Muscle of leg (tissue), 16 donors: Measurements from ENCODE around the gene TMIE. TPM values are rescaled to one million over a fixed set of nuclear protein-coding genes. Genes with fewer than 3 reads are reported as not detected.

Source experiments
- DNase-seq: peaks from one replicate; pipeline ENCODE4 v3.0.0; 2013
- H3K27ac ChIP-seq: one replicate; pipeline ENCODE4 v1.5.1; 2013; ENCODE audit warnings: mild to moderate bottlenecking, low read length, control low read depth
- H3K27me3 ChIP-seq: one replicate; pipeline ENCODE4 v1.6.1; 2013; ENCODE audit warnings: low read length; ENCODE audit not compliant: control insufficient read depth, insufficient read depth
- H3K36me3 ChIP-seq: one replicate; pipeline ENCODE4 v1.6.1; 2013; ENCODE audit warnings: low read length; ENCODE audit not compliant: control insufficient read depth, insufficient read depth
- H3K4me1 ChIP-seq: one replicate; pipeline ENCODE4 v1.6.1; 2013; ENCODE audit warnings: low read length; ENCODE audit not compliant: control insufficient read depth, insufficient read depth
- H3K4me3 ChIP-seq: one replicate; pipeline ENCODE4 v1.5.1; 2013; ENCODE audit warnings: low read length, control low read depth
- H3K9me3 ChIP-seq: replicated peaks from 2 replicates; pipeline ENCODE4 v1.6.1; 2013; ENCODE audit warnings: low read depth, low read length; ENCODE audit not compliant: control insufficient read depth
- WGBS: methylation state at CpG from one replicate; pipeline ENCODE4 v1.1.5; 2013; ENCODE audit warnings: missing lambda C conversion rate; ENCODE audit not compliant: insufficient coverage; 5-methylcytosine and 5-hydroxymethylcytosine counted together
- long read RNA-seq, 11 donors: transcript quantifications; one replicate each; lab custom pipeline, GENCODE V29; 2026
- polyA plus RNA-seq, 8 donors: library from polyadenylated mRNA; unstranded; fragments of 120-200 nt; gene quantifications; one replicate each; pipeline versions ENCODE4 v1.2.1 to v1.2.3, GENCODE V29; 2013; ENCODE audit warnings: inconsistent platforms in 1 of 8, low replicate concordance in 1 of 8; ENCODE audit not compliant: insufficient read length in 8 of 8, insufficient read depth in 1 of 8
- total RNA-seq: library from RNA; stranded (reverse); fragments of 120-200 nt; gene quantifications from one replicate; pipeline ENCODE4 v1.2.4, GENCODE V29; 2013

Gene TMIE
- 0.62 TPM for total RNA-seq
- polyA plus RNA-seq = 1 to 10 TPM in 1 of 8 donors, under 1 TPM in 7; 0.32 to 1.0 (median 0.80) TPM
- long read RNA-seq, donor 1 = 0 reads
- long read RNA-seq, donor 2 = 0 reads
- long read RNA-seq, donor 3 = 0 reads
- long read RNA-seq, donor 4 = 0 reads
- long read RNA-seq, donor 5 = 0 reads
- long read RNA-seq, donor 6, partial matches to known transcripts = 0 of 1 reads
- long read RNA-seq, donor 6, other reads (novel, unspliced or antisense) = 0 of 1 reads
- long read RNA-seq, donor 7 = 0 reads
- long read RNA-seq, donor 8 = 0 reads
- long read RNA-seq, donor 9, partial matches to known transcripts = 0 of 2 reads
- long read RNA-seq, donor 9, other reads (novel, unspliced or antisense) = 0 of 2 reads
- long read RNA-seq, donor 10 = 0 reads
- long read RNA-seq, donor 11 = 0 reads

GRCh38 chr3:46701181-46701939 is at the start of gene TMIE:
TSS of gene TMIE (plus strand) at chr3:46701392. CDS start at chr3:46701488, 96 bp downstream.
- no peaks in the 10 kb centered on the region for H3K9me3 ChIP-seq
- no peak for DNase-seq
- peaks cover 23% of the 10 kb centered on the region for H3K27me3 ChIP-seq
- peaks cover 43% of the 10 kb centered on the region for H3K4me1 ChIP-seq
- H3K36me3 ChIP-seq = no peaks in the 10 kb centered on the region
- WGBS = 4% methylated on average over 42 of the region's 51 CpGs
- no peak within 1 kb of the TSS for H3K4me3 ChIP-seq
- no peak within 1 kb of the TSS for H3K27ac ChIP-seq

GRCh38 chr3:46655271-46655670 is 45.9 kb upstream of the TMIE start:
- H3K4me1 ChIP-seq = peaks cover 1% of the 10 kb centered on the region
- H3K4me3 ChIP-seq = no peak overlapping the region
- 79% methylated on average over 4 of the region's 6 CpGs for WGBS
- H3K9me3 ChIP-seq = peaks cover 4% of the 10 kb centered on the region
- DNase-seq = no peak
- no peaks in the 10 kb centered on the region for H3K36me3 ChIP-seq
- no peak overlapping the region for H3K27ac ChIP-seq
- H3K27me3 ChIP-seq = peaks cover 16% of the 10 kb centered on the region

- no peak for DNase-seq
- Histone ChIP-seq H3K36me3 (no peaks in the 10 kb centered on the region), H3K27ac (no peak overlapping the region), H3K4me3 (no peak overlapping the region), H3K9me3 (peaks cover 3% of the 10 kb centered on the region), H3K4me1 (peaks cover 15% of the 10 kb centered on the region), H3K27me3 (peaks cover 26% of the 10 kb centered on the region)
- 84% methylated on average over 8 of the region's 9 CpGs for WGBS
These were observed 44.2 kb upstream of the TMIE start for GRCh38 chr3:46656778-46657556.

GRCh38 chr3:46659285-46659684 is 41.9 kb upstream of the TMIE start:
- Histone ChIP-seq H3K4me3 (no peak overlapping the region), H3K27me3 (peaks cover 28% of the 10 kb centered on the region), H3K4me1 (peaks cover 38% of the 10 kb centered on the region), H3K27ac (no peak overlapping the region), H3K36me3 (no peaks in the 10 kb centered on the region), H3K9me3 (no peaks in the 10 kb centered on the region)
- DNase-seq = no peak
- WGBS = 67% methylated on average over 6 of the region's 8 CpGs

- Histone ChIP-seq H3K27me3 (peaks cover 32% of the 10 kb centered on the region), H3K9me3 (no peaks in the 10 kb centered on the region), H3K27ac (no peak overlapping the region), H3K36me3 (no peaks in the 10 kb centered on the region), H3K4me3 (no peak overlapping the region), H3K4me1 (peaks cover 41% of the 10 kb centered on the region)
- DNase-seq = no peak
- 78% methylated on average over 6 of the region's 6 CpGs for WGBS
These were observed 41.2 kb upstream of the TMIE start for GRCh38 chr3:46660003-46660402.

- DNase-seq = peak; percentile 2
These were observed 40.4 kb upstream of the TMIE start for GRCh38 chr3:46660543-46661523.

GRCh38 chr3:46661776-46662766 is 39.1 kb upstream of the TMIE start:
- WGBS = 57% methylated on average over 12 of the region's 15 CpGs
- DNase-seq = peak; percentile 5
- no peaks in the 10 kb centered on the region for H3K36me3 ChIP-seq
- H3K27me3 ChIP-seq = peaks cover 35% of the 10 kb centered on the region
- H3K4me1 ChIP-seq = peaks cover 47% of the 10 kb centered on the region
- no peak overlapping the region for H3K27ac ChIP-seq
- H3K4me3 ChIP-seq = no peak overlapping the region
- no peaks in the 10 kb centered on the region for H3K9me3 ChIP-seq

More at GRCh38 chr3:46660543-46661523, 40.4 kb upstream of the TMIE start:
- WGBS = 45% methylated on average over 2 of the region's 9 CpGs
- Histone ChIP-seq H3K27me3 (peaks cover 35% of the 10 kb centered on the region), H3K27ac (no peak overlapping the region), H3K4me3 (no peak overlapping the region), H3K4me1 (peaks cover 41% of the 10 kb centered on the region), H3K9me3 (no peaks in the 10 kb centered on the region), H3K36me3 (no peaks in the 10 kb centered on the region)

GRCh38 chr3:46662771-46663551 is 38.2 kb upstream of the TMIE start:
- H3K36me3 ChIP-seq = no peaks in the 10 kb centered on the region
- peaks cover 35% of the 10 kb centered on the region for H3K27me3 ChIP-seq
- peak; percentile 91 for DNase-seq
- 16% methylated on average over 14 of the region's 17 CpGs for WGBS
- H3K9me3 ChIP-seq = no peaks in the 10 kb centered on the region
- H3K27ac ChIP-seq = peak overlapping the region; percentile 59
- H3K4me1 ChIP-seq = peaks cover 51% of the 10 kb centered on the region
- no peak overlapping the region for H3K4me3 ChIP-seq
